CD14-positive monocyte (primary cell): ENCODE measurements around the gene TSPAN18. TPM values are rescaled to one million over a fixed set of nuclear protein-coding genes. Genes with fewer than 3 reads are reported as not detected.

ENCODE experiments used
- DNase-seq, 3 donors: peaks; one replicate each; pipeline ENCODE4 v3.0.0-alpha.2; 2011 to 2022
- H2AFZ ChIP-seq: 2 replicates; pipeline ENCODE4 v1.6.0; 2012; ENCODE audit warnings: mild to moderate bottlenecking, low read depth, low read length, inconsistent platforms; ENCODE audit not compliant: insufficient read depth, poor library complexity, severe bottlenecking
- H3K27ac ChIP-seq, 2 donors: 1 replicate in 1 of 2; 2 replicates in 1 of 2; pipeline ENCODE4 v1.5.1; 2012 to 2013; ENCODE audit warnings: low read length in 2 of 2, control low read depth in 1 of 2, inconsistent platforms in 1 of 2, low read depth in 1 of 2, mild to moderate bottlenecking in 1 of 2
- H3K27me3 ChIP-seq, 2 donors: one replicate each; pipeline versions ENCODE4 v1.6.0 to v1.6.1; 2011 to 2013; ENCODE audit warnings: low read length in 2 of 2; ENCODE audit not compliant: control insufficient read depth in 2 of 2, insufficient read depth in 2 of 2
- H3K36me3 ChIP-seq, 2 donors: replicated peaks in 1 of 2; 1 replicate in 1 of 2; 2 replicates in 1 of 2; pipeline versions ENCODE4 v1.5.1 to v1.6.1; 2012 to 2013; ENCODE audit warnings: low read length in 2 of 2, control low read depth in 1 of 2, inconsistent platforms in 1 of 2, mild to moderate bottlenecking in 1 of 2; ENCODE audit not compliant: insufficient read depth in 2 of 2, control insufficient read depth in 1 of 2
- H3K4me1 ChIP-seq, 2 donors: 1 replicate in 1 of 2; 2 replicates in 1 of 2; pipeline versions ENCODE4 v1.5.1 to v1.6.1; 2012 to 2013; ENCODE audit warnings: low read length in 2 of 2, control low read depth in 1 of 2, inconsistent platforms in 1 of 2, mild to moderate bottlenecking in 1 of 2, moderate library complexity in 1 of 2; ENCODE audit not compliant: insufficient read depth in 2 of 2, control insufficient read depth in 1 of 2
- H3K4me2 ChIP-seq: replicated peaks from 2 replicates; pipeline ENCODE3; 2012; ENCODE audit warnings: low read length, moderate library complexity, mild to moderate bottlenecking; ENCODE audit not compliant: poor library complexity, severe bottlenecking; ENCODE audit errors: extremely low read depth
- H3K4me3 ChIP-seq, 3 experiments: fragments of 200-600 bp in 1 of 3; sonication (generic) in 1 of 3; replicated peaks in 1 of 3; 1 replicate in 2 of 3; 2 replicates in 1 of 3; pipeline ENCODE4 v1.5.1; 2011 to 2013; ENCODE audit warnings: low read length in 3 of 3, mild to moderate bottlenecking in 3 of 3, control low read depth in 2 of 3, low read depth in 2 of 3, inconsistent platforms in 1 of 3, moderate library complexity in 1 of 3
- H3K79me2 ChIP-seq: 2 replicates; pipeline ENCODE4 v1.6.0; 2012; ENCODE audit warnings: mild to moderate bottlenecking, control low read depth, inconsistent platforms, low read length, moderate library complexity; ENCODE audit not compliant: insufficient read depth
- H3K9ac ChIP-seq: 2 replicates; pipeline ENCODE4 v1.6.0; 2017; ENCODE audit warnings: low read length, mild to moderate bottlenecking; ENCODE audit not compliant: insufficient read depth, poor library complexity, severe bottlenecking
- H3K9me3 ChIP-seq, 2 donors: replicated peaks in 1 of 2; 1 replicate in 1 of 2; 2 replicates in 1 of 2; pipeline versions ENCODE4 v1.5.1 to v1.6.1; 2012 to 2013; ENCODE audit warnings: low read length in 2 of 2, control low read depth in 1 of 2; ENCODE audit not compliant: control insufficient read depth in 1 of 2, insufficient read depth in 1 of 2
- H4K20me1 ChIP-seq: 2 replicates; pipeline ENCODE4 v1.6.0; 2012; ENCODE audit warnings: mild to moderate bottlenecking, low read length, control low read depth, moderate library complexity; ENCODE audit not compliant: insufficient read depth
- H3K27ac Mint-ChIP-seq, 7 donors: one replicate each; pipeline ENCODE4 v1.8.0; 2020; ENCODE audit warnings: mild to moderate bottlenecking in 7 of 7, mixed read lengths in 7 of 7, moderate library complexity in 6 of 7, inconsistent platforms in 2 of 7
- H3K27me3 Mint-ChIP-seq, 3 donors: one replicate each; pipeline ENCODE4 v1.8.0; 2021 to 2022; ENCODE audit warnings: low read depth in 3 of 3, mild to moderate bottlenecking in 3 of 3, mixed read lengths in 3 of 3, moderate library complexity in 3 of 3, inconsistent platforms in 1 of 3
- H3K36me3 Mint-ChIP-seq, 2 donors: one replicate each; pipeline ENCODE4 v1.8.0; 2020; ENCODE audit warnings: mixed read lengths in 2 of 2, inconsistent platforms in 1 of 2, mild to moderate bottlenecking in 1 of 2
- H3K4me1 Mint-ChIP-seq: one replicate; pipeline ENCODE4 v1.8.0; 2020; ENCODE audit warnings: mild to moderate bottlenecking, mixed read lengths
- H3K4me3 Mint-ChIP-seq, 2 donors: one replicate each; pipeline ENCODE4 v1.8.0; 2020; ENCODE audit warnings: mild to moderate bottlenecking in 2 of 2, mixed read lengths in 2 of 2, moderate library complexity in 1 of 2
- H3K9me3 Mint-ChIP-seq, 7 donors: one replicate each; pipeline ENCODE4 v1.8.0; 2020 to 2022; ENCODE audit warnings: mixed read lengths in 7 of 7, mild to moderate bottlenecking in 6 of 7, moderate library complexity in 6 of 7, inconsistent platforms in 2 of 7
- WGBS: methylation state at CpG from one replicate; pipeline ENCODE4 v1.1.5; 2013; ENCODE audit warnings: missing lambda C conversion rate; ENCODE audit not compliant: insufficient coverage; 5-methylcytosine and 5-hydroxymethylcytosine counted together
- intact Hi-C, 2 donors: fragments of 100-400 bp; cut with micrococcal nuclease; formaldehyde crosslinking; loops; one replicate each; pipeline versions ENCODE4 v1.15.0 to v1.15.1; 2023
- polyA plus RNA-seq, 3 donors: library from polyadenylated mRNA; depleted of rRNA in 1 of 3; unstranded in 2 of 3; stranded (reverse) in 1 of 3; fragments of 300-500 nt in 2 of 3; fragments of >200 nt in 1 of 3; fragmentation: Illumina TruSeq in 2 of 3; gene quantifications; 1 replicate in 2 of 3; 2 replicates in 1 of 3; pipeline ENCODE4 v1.2.3, GENCODE V29; 2012 to 2021
- TF ChIP-seq, protein P1 (sequence below): fragments of 200-600 bp; IDR thresholded peaks from one replicate; pipeline ENCODE4 v1.8.0; 2022; ENCODE audit warnings: antibody characterized with exemption, mild to moderate bottlenecking

The TSPAN18 gene
- polyA plus RNA-seq, 3 donors = not detected

DNA sequence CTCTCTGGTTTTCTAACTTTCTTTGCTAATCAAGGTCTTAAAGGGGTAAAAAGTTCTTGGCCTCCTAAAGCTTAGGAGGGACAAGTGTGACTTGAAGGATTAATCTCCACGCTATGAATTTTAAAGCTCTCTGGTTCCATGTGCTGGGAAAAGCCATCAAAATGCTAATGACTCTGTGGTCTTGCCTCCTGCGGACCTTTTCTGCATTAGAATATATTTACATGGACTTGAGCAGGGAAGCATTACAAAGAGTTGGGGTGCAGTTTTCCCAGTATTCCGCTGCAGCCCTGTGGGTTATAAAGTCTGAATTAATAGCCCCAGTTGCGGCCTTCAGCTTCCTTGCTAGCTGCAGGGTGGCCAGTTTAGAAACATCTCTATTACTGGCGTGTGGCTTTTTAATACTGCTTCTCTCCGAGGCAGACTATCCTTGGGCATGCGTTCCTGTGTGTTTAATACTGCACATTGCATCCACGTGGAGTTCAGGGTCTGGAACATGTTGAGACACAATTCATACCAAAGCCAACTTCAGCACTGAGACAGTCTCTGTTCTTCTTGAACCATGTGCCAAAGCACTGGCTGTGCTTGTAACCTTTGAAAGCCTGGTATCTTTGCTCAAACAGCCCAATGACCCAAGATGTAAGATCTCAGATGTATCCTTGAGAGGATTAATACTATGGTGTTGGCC is 27.3 kb downstream of the TSPAN18 start:
- peaks cover 0 to 15% (median 11%) of the 10 kb centered on the region in 7 donors for H3K9me3 Mint-ChIP-seq
- no peak for DNase-seq
- Histone ChIP-seq H3K9me3 (peaks cover 0 to 3% of the 10 kb centered on the region in 2 donors), H3K36me3 (no peaks in the 10 kb centered on the region), H3K4me3 (no peak overlapping the region), H3K27ac (no peak overlapping the region), H2AFZ (no peak overlapping the region), H4K20me1 (no peaks in the 10 kb centered on the region), H3K27me3 (no peaks in the 10 kb centered on the region), H3K9ac (no peak overlapping the region), H3K4me2 (no peak overlapping the region), H3K79me2 (no peaks in the 10 kb centered on the region), H3K4me1 (no peaks in the 10 kb centered on the region)
- intact Hi-C loops = no loop called here
- H3K4me1 Mint-ChIP-seq = no peaks in the 10 kb centered on the region
- TF ChIP-seq, protein P1, sequence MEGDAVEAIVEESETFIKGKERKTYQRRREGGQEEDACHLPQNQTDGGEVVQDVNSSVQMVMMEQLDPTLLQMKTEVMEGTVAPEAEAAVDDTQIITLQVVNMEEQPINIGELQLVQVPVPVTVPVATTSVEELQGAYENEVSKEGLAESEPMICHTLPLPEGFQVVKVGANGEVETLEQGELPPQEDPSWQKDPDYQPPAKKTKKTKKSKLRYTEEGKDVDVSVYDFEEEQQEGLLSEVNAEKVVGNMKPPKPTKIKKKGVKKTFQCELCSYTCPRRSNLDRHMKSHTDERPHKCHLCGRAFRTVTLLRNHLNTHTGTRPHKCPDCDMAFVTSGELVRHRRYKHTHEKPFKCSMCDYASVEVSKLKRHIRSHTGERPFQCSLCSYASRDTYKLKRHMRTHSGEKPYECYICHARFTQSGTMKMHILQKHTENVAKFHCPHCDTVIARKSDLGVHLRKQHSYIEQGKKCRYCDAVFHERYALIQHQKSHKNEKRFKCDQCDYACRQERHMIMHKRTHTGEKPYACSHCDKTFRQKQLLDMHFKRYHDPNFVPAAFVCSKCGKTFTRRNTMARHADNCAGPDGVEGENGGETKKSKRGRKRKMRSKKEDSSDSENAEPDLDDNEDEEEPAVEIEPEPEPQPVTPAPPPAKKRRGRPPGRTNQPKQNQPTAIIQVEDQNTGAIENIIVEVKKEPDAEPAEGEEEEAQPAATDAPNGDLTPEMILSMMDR = no peak
- no peaks in the 10 kb centered on the region for H3K36me3 Mint-ChIP-seq
- no peak overlapping the region for H3K27ac Mint-ChIP-seq
- H3K4me3 Mint-ChIP-seq = no peak overlapping the region
- 92% methylated on average over 8 of the region's 8 CpGs for WGBS
- peaks cover 13 to 21% (median 13%) of the 10 kb centered on the region in 3 donors for H3K27me3 Mint-ChIP-seq

DNA sequence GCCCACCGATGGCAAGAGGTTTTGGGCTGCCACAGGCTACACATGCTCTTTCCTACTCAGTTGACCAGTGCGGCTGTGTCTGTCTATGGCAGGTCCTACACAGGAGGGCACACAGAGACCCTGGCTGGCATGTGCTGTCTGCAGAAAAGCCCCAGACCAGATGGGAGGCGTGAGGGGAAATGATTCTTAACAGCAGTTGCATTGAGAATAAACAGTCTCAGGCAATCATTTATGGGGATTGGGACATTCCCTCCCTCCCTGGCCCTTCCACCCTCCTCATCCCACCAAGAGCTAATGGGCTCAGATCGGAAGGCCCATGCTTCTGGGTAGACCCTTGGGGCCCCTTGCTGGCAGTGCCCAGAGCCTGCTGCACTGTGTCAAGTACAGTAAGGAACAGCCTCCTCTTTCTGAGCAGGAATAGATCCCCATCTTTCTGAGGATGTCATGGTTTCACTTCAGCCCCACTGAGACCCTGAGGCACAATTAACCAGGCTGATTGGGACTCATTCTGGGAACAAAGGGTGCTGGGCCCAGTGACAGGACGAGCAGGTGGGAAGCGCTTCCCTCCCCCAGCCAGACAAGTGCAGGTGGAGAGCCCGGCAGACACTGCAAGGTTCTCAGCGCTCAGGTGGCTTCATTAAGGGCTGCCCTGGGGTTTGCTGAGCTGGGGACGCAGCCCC is 28.3 kb downstream of the TSPAN18 start:
- peaks cover 2 to 17% (median 11%) of the 10 kb centered on the region in 7 donors for H3K9me3 Mint-ChIP-seq

More for the DNA sequence above, 28.3 kb downstream of the TSPAN18 start:
- intact Hi-C loops = no loop called here
- H3K36me3 ChIP-seq = no peaks in the 10 kb centered on the region
- no peak overlapping the region for H3K27ac ChIP-seq
- no peaks in the 10 kb centered on the region for H3K4me1 ChIP-seq
- no peak overlapping the region for H3K27ac Mint-ChIP-seq
- H3K4me2 ChIP-seq = no peak overlapping the region
- H3K27me3 Mint-ChIP-seq = peaks cover 14 to 19% (median 14%) of the 10 kb centered on the region in 3 donors
- no peaks in the 10 kb centered on the region for H3K27me3 ChIP-seq
- TF ChIP-seq, protein P1 = no peak
- no peak overlapping the region for H3K4me3 ChIP-seq
- no peak overlapping the region for H3K9ac ChIP-seq
- H3K79me2 ChIP-seq = no peaks in the 10 kb centered on the region
- WGBS = 96% methylated on average over 8 of the region's 9 CpGs
- H3K36me3 Mint-ChIP-seq = no peaks in the 10 kb centered on the region
- H3K4me3 Mint-ChIP-seq = no peak overlapping the region
- H3K4me1 Mint-ChIP-seq = no peaks in the 10 kb centered on the region
- H2AFZ ChIP-seq = no peak overlapping the region
- peaks cover 0 to 3% of the 10 kb centered on the region in 2 donors for H3K9me3 ChIP-seq
- no peaks in the 10 kb centered on the region for H4K20me1 ChIP-seq
- no peak for DNase-seq
